ENCODE results near the gene ZNF236. TPM values are rescaled to one million over a fixed set of nuclear protein-coding genes. Genes with fewer than 3 reads are reported as not detected.

ZNF236 gene
- total and polyA plus RNA-seq, 2 of the 8 experiments (the other 6 are each of a cell fraction or from before 2014, with no cell fraction given): 6.7 to 14.5 TPM

DNA sequence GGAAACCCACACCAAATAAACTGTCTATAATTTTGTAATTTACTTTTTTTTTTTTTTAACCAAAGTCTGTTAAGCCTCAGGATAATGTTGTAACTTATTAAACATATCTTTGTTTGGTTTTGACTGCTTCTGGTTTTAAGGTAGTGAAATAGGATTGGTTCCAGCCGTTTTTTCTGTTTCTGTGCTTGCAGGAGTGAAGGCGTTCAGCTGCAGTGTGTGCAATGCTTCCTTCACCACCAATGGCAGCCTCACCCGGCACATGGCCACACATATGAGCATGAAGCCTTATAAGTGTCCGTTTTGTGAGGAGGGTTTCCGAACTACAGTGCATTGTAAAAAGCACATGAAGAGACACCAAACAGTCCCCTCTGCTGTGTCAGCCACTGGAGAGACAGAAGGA lies 93.1 kb downstream of the ZNF236 start (continued):
- TF ChIP-seq CHD7 (IDR thresholded peaks at IDR 0.05; ENCODE audit: insufficient replicate concordance, low read length): no peak
- no peak for TF ChIP-seq TEAD4 (IDR thresholded peaks at IDR 0.05; ENCODE audit: low read depth, low read length)
- no peak for TF ChIP-seq BACH1 (IDR thresholded peaks at IDR 0.05; ENCODE audit: low read length)
- no peak for TF ChIP-seq NRF1 (IDR thresholded peaks at IDR 0.05; ENCODE audit: low read depth, low read length)
- no peak for TF ChIP-seq RXRA (IDR thresholded peaks at IDR 0.05; ENCODE audit: insufficient read depth, low read depth, low read length)
- TF ChIP-seq EP300 (IDR thresholded peaks at IDR 0.05; ENCODE audit: borderline replicate concordance in 1 of 2, low read depth in 2 of 2, low read length in 2 of 2): no peak
- TF ChIP-seq MAX (IDR thresholded peaks at IDR 0.05): no peak
- no peak for TF ChIP-seq TCF12 (IDR thresholded peaks at IDR 0.05; ENCODE audit: low read depth, low read length)

All from H1 (cell line).